GM12878 (cell line): ENCODE results near the gene TRHDE. TPM values are rescaled to one million over a fixed set of nuclear protein-coding genes. Genes with fewer than 3 reads are reported as not detected.

Source experiments
- ATAC-seq: fragments of 200-7000 bp; cut with Tn5 transposase; 3 replicates; pipeline ENCODE4 v1.9.1; 2020; ENCODE audit warnings: mild to moderate bottlenecking, moderate library complexity
- BruUV-seq: library from RNA; stranded (reverse); fragments of 400-500 nt; replicated peaks from 2 replicates; lab custom pipeline; 2021; lab: Mats Ljungman, UMichigan
- CTCF ChIA-PET: fragments of 300-600 bp; sonication (Branson Sonifier 250); formaldehyde crosslinking; extraction: SDS; loops from one replicate; lab custom pipeline; 2021; ENCODE audit warnings: inconsistent platforms; lab: Yijun Ruan, JAX
- POLR2A ChIA-PET: fragments of 350-600 bp; formaldehyde crosslinking; extraction: SDS; loops from one replicate; lab custom pipeline; 2021; ENCODE audit warnings: inconsistent platforms; lab: Charles Lee
- RAD21 ChIA-PET: fragments of 300-600 bp; sonication (Branson Sonifier 250); formaldehyde crosslinking; loops from one replicate; lab custom pipeline; 2023; ENCODE audit warnings: antibody characterized with exemption; ENCODE audit not compliant: unreplicated experiment; lab: Charles Lee
- SMC1A ChIA-PET: fragments of 300-600 bp; sonication (Branson Sonifier 250); formaldehyde crosslinking; loops from one replicate; lab custom pipeline; 2023; ENCODE audit not compliant: unreplicated experiment, uncharacterized antibody; lab: Charles Lee
- DNase-seq: peaks from one replicate; pipeline ENCODE4 v3.0.0-alpha.2; 2011; ENCODE audit warnings: low read depth, low spot score
- FAIRE-seq: peaks from 3 replicates; lab custom pipeline; 2011; peaks lifted over from hg19 to GRCh38; lab: Jason Lieb, UNC
- H2AFZ ChIP-seq: 2 replicates; pipeline ENCODE4 v1.6.0; 2011; ENCODE audit warnings: low read depth, low read length, control low read depth; ENCODE audit not compliant: control insufficient read depth
- H3K27ac ChIP-seq: 2 replicates; pipeline ENCODE4 v1.5.1; 2011; ENCODE audit warnings: control low read depth; ENCODE audit not compliant: control insufficient read depth, insufficient read depth
- H3K27me3 ChIP-seq, 2 experiments: replicated peaks in 1 of 2; 2 replicates each; pipeline versions ENCODE4 v1.6.0 to v1.6.1; 2011; ENCODE audit warnings: low read length in 1 of 2; ENCODE audit not compliant: control insufficient read depth in 2 of 2, insufficient read depth in 2 of 2
- H3K36me3 ChIP-seq, 2 experiments: 2 replicates each; pipeline ENCODE4 v1.5.1; 2011; ENCODE audit warnings: low read length in 1 of 2; ENCODE audit not compliant: control insufficient read depth in 2 of 2, insufficient read depth in 2 of 2
- H3K4me1 ChIP-seq: 2 replicates; pipeline ENCODE4 v1.6.1; 2011; ENCODE audit warnings: mild to moderate bottlenecking, low read length, moderate library complexity, mixed read lengths; ENCODE audit not compliant: control insufficient read depth, insufficient read depth
- H3K4me2 ChIP-seq: 2 replicates; pipeline ENCODE4 v1.6.0; 2011; ENCODE audit warnings: control low read depth; ENCODE audit not compliant: control insufficient read depth, insufficient read depth
- H3K4me3 ChIP-seq: fragments of 200-600 bp; sonication (generic); 2 replicates; pipeline ENCODE4 v1.5.1; 2016
- H3K79me2 ChIP-seq: 2 replicates; pipeline ENCODE4 v1.6.0; 2011; ENCODE audit warnings: low read length; ENCODE audit not compliant: control insufficient read depth, insufficient read depth
- H3K9ac ChIP-seq: 2 replicates; pipeline ENCODE4 v1.8.0; 2011; ENCODE audit warnings: low read length, control low read depth, mixed read lengths; ENCODE audit not compliant: control insufficient read depth, insufficient read depth
- H3K9me3 ChIP-seq: replicated peaks from 3 replicates; pipeline ENCODE4 v1.5.1; 2011; ENCODE audit warnings: mild to moderate bottlenecking, low read length; ENCODE audit not compliant: control insufficient read depth, insufficient read depth
- H4K20me1 ChIP-seq: 2 replicates; pipeline ENCODE4 v1.6.0; 2011; ENCODE audit not compliant: control insufficient read depth, insufficient read depth
- ATF2 ChIP-seq: IDR thresholded peaks from 2 replicates; pipeline ENCODE4 v1.6.1; 2012; ENCODE audit warnings: low read length, inconsistent platforms
- ESRRA ChIP-seq: IDR thresholded peaks from 2 replicates; pipeline ENCODE4 v1.6.1; 2012; ENCODE audit warnings: mild to moderate bottlenecking, low read length, improper control_type of control experiment
- HSF1 ChIP-seq: fragments of 150-350 bp; IDR thresholded peaks from 2 replicates; pipeline ENCODE4 v1.6.1; 2014; ENCODE audit warnings: mild to moderate bottlenecking, low read depth, low read length
- MAX ChIP-seq: IDR thresholded peaks from 2 replicates; pipeline ENCODE4 v1.6.1; 2012; ENCODE audit warnings: low read depth, low read length, improper control_type of control experiment
- NFYB ChIP-seq: IDR thresholded peaks from 2 replicates; pipeline ENCODE4 v1.6.1; 2011; ENCODE audit warnings: low read depth, mild to moderate bottlenecking, low read length, improper control_type of control experiment, moderate library complexity; ENCODE audit not compliant: insufficient read depth
- NR2C1 ChIP-seq: fragments of 450-650 bp; IDR thresholded peaks from 2 replicates; pipeline ENCODE4 v1.6.1; 2017; ENCODE audit warnings: antibody characterized with exemption, mild to moderate bottlenecking, moderate library complexity
- PML ChIP-seq: IDR thresholded peaks from 2 replicates; pipeline ENCODE4 v1.6.1; 2012; ENCODE audit warnings: low read length, inconsistent platforms
- RCOR1 ChIP-seq: conservative IDR thresholded peaks from 2 replicates; pipeline ENCODE4 v1.6.1; 2012; ENCODE audit warnings: low read depth, low read length, improper control_type of control experiment
- TAF1 ChIP-seq: IDR thresholded peaks from 2 replicates; pipeline ENCODE4 v1.6.1; 2011; ENCODE audit warnings: mild to moderate bottlenecking, low read depth, low read length, borderline replicate concordance
- ZNF24 ChIP-seq: fragments of 450-650 bp; IDR thresholded peaks from 2 replicates; pipeline ENCODE4 v1.6.1; 2017; ENCODE audit warnings: antibody characterized with exemption, mild to moderate bottlenecking
- WGBS: methylation state at CpG from one replicate; pipeline ENCODE4 v1.1.6; 2016; ENCODE audit warnings: low lambda C conversion rate; ENCODE audit not compliant: insufficient replicate concordance, insufficient coverage; ENCODE audit errors: missing lambda C conversion rate; 5-methylcytosine and 5-hydroxymethylcytosine counted together
- in situ Hi-C: fragments of 300-500 bp; cut with MboI; formaldehyde crosslinking; loops from 9 replicates; pipeline ENCODE4 v1.14.3; 2018; ENCODE audit warnings: mixed read lengths
- intact Hi-C: fragments of 100-400 bp; cut with micrococcal nuclease; formaldehyde crosslinking; loops from one replicate; pipeline ENCODE4 v1.14.2; 2022; ENCODE audit not compliant: unreplicated experiment
- polyA plus RNA-seq, 11 experiments: library from polyadenylated mRNA; depleted of rRNA in 4 of 11; unstranded in 6 of 11; stranded (reverse) in 5 of 11; fragments of >200 nt; fragmentation: Nextera tagmentation in 4 of 11; fragmentation: Illumina TruSeq in 1 of 11; extraction: Ambion mirVana in 4 of 11; extraction: Trizol in 1 of 11; gene quantifications; 1 replicate in 1 of 11; 2 replicates in 10 of 11; pipeline versions ENCODE4 v1.2.1 to v1.2.3, GENCODE V29; 2011 to 2016; ENCODE audit warnings: inconsistent platforms in 2 of 11, missing spikeins in 2 of 11, low read depth in 1 of 11
- total RNA-seq, 4 experiments: library from RNA; depleted of rRNA in 3 of 4; stranded (reverse); fragments of >200 nt in 3 of 4; fragmentation: Illumina TruSeq in 1 of 4; extraction: Trizol in 1 of 4; gene quantifications; 2 replicates each; pipeline versions ENCODE4 v1.2.1 to v1.2.3, GENCODE V29; 2013 to 2021

TRHDE gene
- total and polyA plus RNA-seq, 10 of the 15 experiments (the other 5 are each of a cell fraction or from before 2014, with no cell fraction given): not detected

DNA sequence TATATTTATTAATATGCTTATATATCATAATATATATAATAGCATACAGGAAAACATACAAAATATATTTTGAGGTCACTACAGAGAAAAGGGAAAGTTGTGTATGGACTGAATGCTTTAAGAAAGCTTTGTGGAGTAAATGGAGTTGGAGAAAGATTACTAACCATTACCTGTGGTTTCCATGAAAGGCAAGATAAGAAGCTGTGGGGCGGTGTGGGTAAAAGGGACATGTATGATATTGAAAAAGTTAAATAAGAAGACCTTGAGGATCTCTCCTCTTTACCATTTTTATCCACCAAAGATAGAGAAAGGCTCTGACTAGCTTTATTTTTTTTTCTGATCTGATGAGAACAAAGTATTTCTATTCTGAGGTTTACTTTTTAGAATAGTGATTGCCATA is 404.4 kb downstream of the TRHDE start (continued):
- TF ChIP-seq HSF1: no peak
- no peak for TF ChIP-seq PML

DNA sequence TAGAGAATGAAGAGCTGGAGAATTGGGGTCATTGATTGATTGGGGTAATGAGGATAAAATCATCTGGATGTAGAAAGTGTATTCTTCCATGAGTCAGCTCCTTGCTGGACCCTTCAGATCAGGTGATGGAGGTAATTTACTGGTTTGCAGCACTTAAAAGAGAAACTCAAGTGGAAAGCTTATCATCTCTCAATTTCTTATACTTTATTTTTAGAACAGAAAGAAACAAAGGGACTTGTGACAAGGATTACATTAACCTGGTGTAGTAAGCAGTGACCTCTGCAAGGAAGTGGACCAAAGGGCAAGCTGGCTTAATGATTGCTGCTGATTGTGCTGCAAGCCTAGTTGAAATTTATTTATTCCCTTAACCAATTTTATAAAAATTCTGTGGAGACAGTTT is 405.0 kb downstream of the TRHDE start:
- H3K79me2 ChIP-seq: no peaks in the 10 kb centered on the region
- H2AFZ ChIP-seq: no peak overlapping the region
- H3K4me3 ChIP-seq: no peak overlapping the region
- H3K4me1 ChIP-seq: no peaks in the 10 kb centered on the region; the same call in 1 of the 2 replicates
- in situ Hi-C loops (no loop called here), intact Hi-C loops (no loop called here)
- H3K9me3 ChIP-seq: no peaks in the 10 kb centered on the region
- no peak overlapping the region for H3K27ac ChIP-seq
- ATAC-seq: no peak
- BruUV-seq: no TSS peak
- H3K36me3 ChIP-seq: no peaks in the 10 kb centered on the region
- no peak overlapping the region for H3K9ac ChIP-seq
- no peak for FAIRE-seq
- ChIA-PET RAD21 (no interaction called here), SMC1A (interaction anchor here (0.6 to 1.0 kb wide), 2 partner anchors 16 to 17 kb away, joined by 3 read pairs; no protein-coding TSS in a partner anchor), CTCF (no interaction called here)
- H3K27me3 ChIP-seq: no peaks in the 10 kb centered on the region
- no peak for DNase-seq
- no peak for TF ChIP-seq NFYB
- TF ChIP-seq, all 136 proteins: peak for 0
- POLR2A ChIA-PET: no interaction called here
- no peak overlapping the region for H3K4me2 ChIP-seq
- no peaks in the 10 kb centered on the region for H4K20me1 ChIP-seq

- Histone ChIP-seq H3K9me3 (no peaks in the 10 kb centered on the region), H3K79me2 (no peaks in the 10 kb centered on the region), H3K27ac (no peak overlapping the region), H3K4me1 (no peaks in the 10 kb centered on the region; the same call in 1 of the 2 replicates), H3K9ac (no peak overlapping the region), H3K4me2 (no peak overlapping the region), H3K27me3 (no peaks in the 10 kb centered on the region), H2AFZ (no peak overlapping the region), H4K20me1 (no peaks in the 10 kb centered on the region), H3K4me3 (no peak overlapping the region), H3K36me3 (no peaks in the 10 kb centered on the region)
- TF ChIP-seq NR2C1: no peak
- no peak for TF ChIP-seq TAF1
- no peak for TF ChIP-seq RCOR1
- TF ChIP-seq ESRRA: no peak
- TF ChIP-seq ZNF24: no peak
- TF ChIP-seq MAX: no peak
- no peak for TF ChIP-seq ATF2
- ChIA-PET CTCF (no interaction called here), SMC1A (no interaction called here), POLR2A (no interaction called here), RAD21 (no interaction called here)
- intact Hi-C loops: no loop called here
- DNase-seq (no peak), ATAC-seq (no peak), FAIRE-seq (no peak)
- BruUV-seq: no TSS peak
- WGBS: 23% methylated on average over 2 of the region's 2 CpGs
- in situ Hi-C loops: no loop called here
Observed at GRCh38 chr12:72677846-72678245, 405.7 kb downstream of the TRHDE start.
